ENCODE data around the gene STAT3.
"Not testable (repeated sequence)": the region's sequence is repeated elsewhere in the genome, so short reads cannot be mapped to it uniquely, and the experiment has no call there.

GRCh38 chr17:42395601-42396000 is 7.4 kb upstream of the STAT3 start:
- not testable (repeated sequence) for TF ChIP-seq POLR2A (IDR thresholded peaks at IDR 0.05)
- TF ChIP-seq, protein P1, sequence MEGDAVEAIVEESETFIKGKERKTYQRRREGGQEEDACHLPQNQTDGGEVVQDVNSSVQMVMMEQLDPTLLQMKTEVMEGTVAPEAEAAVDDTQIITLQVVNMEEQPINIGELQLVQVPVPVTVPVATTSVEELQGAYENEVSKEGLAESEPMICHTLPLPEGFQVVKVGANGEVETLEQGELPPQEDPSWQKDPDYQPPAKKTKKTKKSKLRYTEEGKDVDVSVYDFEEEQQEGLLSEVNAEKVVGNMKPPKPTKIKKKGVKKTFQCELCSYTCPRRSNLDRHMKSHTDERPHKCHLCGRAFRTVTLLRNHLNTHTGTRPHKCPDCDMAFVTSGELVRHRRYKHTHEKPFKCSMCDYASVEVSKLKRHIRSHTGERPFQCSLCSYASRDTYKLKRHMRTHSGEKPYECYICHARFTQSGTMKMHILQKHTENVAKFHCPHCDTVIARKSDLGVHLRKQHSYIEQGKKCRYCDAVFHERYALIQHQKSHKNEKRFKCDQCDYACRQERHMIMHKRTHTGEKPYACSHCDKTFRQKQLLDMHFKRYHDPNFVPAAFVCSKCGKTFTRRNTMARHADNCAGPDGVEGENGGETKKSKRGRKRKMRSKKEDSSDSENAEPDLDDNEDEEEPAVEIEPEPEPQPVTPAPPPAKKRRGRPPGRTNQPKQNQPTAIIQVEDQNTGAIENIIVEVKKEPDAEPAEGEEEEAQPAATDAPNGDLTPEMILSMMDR (IDR thresholded peaks at IDR 0.05), result not testable (repeated sequence)
